GM21526 (cell line): ENCODE results near the gene THBS2.
"Not testable (repeated sequence)": the region's sequence is repeated elsewhere in the genome, so short reads cannot be mapped to it uniquely, and the experiment has no call there.

Experiments used
- ATAC-seq: cut with Tn5 transposase; IDR thresholded peaks from one replicate; pipeline ENCODE4 v1.9.1; 2021; ENCODE audit warnings: moderate library complexity; ENCODE audit not compliant: unreplicated experiment, low FRiP score

The THBS2 gene

GRCh38 chr6:169253337-169254238, at the start of gene THBS2:
TSS of gene THBS2 (minus strand) at chr6:169253846. CDS start at chr6:169250784, 3,062 bp downstream.
- ATAC-seq, result no peak

DNA sequence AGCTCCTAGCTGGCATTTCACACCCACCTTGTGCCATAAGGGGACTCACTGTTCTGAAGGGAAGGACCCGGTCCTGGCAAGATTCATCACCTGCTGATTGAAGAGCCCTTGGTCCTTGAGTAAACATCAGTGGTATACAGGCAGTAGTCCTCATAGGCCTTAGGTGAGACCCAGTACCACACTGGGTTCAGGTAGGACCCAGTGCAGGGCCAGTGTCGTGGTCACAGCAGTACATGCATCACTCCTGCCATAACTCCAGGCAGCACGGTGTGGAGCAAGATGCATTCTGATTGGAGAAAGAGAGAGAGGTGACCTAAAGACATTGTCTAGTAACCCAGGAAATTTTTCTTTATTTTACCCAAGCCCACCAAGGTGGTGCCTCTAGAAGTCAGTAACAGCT, 49.1 kb upstream of the THBS2 start:
- ATAC-seq, result no peak

DNA sequence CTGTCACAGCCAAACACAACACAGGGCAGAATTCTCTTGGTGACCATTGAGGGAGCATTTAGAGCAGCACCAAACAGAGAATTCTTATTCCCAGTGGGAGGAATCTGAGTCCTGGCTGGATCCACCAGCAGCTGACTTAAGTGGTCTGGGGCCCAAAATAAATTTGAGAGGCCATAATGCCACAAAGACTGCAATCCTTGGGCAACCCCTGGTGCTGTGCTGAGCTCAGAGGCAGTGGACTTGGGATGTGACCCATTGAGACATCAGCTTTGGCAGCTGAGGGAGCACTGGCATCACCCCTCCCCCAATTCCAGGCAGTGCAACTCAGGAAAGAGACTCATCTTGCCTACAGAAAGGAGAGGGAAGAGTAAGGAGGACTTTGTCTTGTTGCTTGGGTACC, 48.6 kb upstream of the THBS2 start:
- ATAC-seq, result no peak

DNA sequence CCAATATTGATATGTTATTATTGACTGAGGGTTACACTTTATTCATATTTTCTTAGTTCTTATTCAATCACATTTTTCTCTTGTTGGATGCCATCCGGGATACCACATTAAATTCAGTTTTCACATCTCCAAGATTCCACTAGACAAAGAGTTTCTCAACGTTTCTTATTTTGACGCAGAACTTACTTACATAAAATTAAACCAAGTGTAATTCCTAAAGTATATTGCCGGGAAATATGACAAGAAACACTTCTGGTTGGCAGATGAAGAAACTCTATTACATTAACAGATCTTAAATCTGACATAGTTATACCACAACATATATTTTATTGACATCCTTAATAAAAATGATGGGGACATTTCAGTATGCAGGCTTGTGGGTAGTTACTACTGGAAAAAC, 47.3 kb upstream of the THBS2 start:
- no peak for ATAC-seq

DNA sequence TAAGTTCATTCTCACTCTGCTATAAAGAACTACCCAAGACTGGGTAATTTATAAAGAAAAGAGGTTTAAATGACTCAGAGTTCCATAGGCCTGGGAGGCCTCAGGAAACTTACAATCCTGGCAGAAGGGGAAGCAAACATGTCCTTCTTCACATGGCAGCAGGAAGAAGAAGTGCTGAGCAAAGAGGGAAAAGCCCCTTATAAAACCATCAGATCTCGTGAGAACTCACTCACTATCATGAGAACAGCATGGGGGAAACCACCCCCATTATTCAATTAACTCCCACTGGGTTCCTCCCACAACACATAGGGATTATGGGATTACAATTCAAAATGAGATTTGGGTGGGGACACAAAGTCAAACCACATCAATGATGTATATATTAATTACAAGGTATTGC, 45.0 kb upstream of the THBS2 start:
- not testable (repeated sequence) for ATAC-seq

DNA sequence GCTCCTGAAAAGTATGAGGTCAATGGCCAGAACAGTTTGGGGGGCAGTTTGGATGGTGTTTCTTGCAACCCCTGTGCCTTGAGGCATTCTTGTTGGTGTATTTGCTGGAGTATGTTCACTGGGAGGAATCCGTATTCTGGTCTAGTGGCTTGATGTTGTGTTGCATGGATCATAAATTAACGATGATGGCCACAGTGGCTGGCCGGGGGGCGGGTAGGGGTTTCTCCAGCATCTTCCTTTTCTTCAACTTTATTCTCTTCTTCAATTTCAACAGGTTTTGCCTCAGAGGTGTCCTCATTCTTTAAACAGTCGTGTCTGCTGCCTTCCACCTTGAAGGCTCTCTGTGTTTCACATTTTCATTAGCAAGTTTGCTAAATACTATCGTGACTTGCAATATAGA, 43.0 kb upstream of the THBS2 start:
- ATAC-seq, result no peak

- no peak for ATAC-seq
Observed at GRCh38 chr6:169296170-169296569, 42.5 kb upstream of the THBS2 start.

- ATAC-seq, result no peak
Observed at GRCh38 chr6:169293196-169293595, 39.5 kb upstream of the THBS2 start.

DNA sequence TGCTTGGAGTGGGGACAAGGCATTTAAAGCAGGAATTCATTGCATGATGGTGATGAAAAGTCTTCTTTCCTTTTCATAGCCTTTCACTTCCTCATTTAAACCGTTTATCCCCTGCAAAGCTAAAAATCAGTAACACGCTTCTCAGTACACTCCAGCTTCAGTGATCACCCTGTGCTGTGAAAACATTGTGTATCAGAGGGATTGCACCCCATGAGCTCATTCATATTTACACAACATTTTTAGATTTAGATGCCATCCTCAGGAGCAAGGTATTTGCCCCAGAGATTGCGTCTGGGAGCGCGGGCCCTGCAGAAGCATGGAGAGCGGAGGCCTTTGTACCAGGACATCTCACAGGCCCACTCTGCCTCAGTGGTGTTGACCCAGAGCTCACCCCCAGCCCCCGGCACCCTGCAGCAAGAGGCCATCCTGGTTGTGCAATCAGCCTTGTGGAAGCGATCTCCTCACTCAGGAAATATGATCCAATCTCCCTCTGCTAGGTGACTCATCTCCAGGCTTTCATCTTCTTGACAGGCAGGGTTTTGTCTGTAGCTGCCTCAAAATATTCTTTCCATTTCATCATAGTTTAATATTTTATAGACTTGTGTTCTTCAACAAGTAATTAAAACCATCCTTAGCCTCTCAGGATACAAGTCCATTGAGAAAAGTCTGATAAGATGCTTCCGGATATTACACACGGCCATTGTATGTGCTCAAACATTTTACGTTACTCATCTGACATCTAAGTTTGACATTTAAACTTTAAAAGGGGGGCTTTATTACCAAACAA, 38.9 kb upstream of the THBS2 start:
- ATAC-seq, result no peak

DNA sequence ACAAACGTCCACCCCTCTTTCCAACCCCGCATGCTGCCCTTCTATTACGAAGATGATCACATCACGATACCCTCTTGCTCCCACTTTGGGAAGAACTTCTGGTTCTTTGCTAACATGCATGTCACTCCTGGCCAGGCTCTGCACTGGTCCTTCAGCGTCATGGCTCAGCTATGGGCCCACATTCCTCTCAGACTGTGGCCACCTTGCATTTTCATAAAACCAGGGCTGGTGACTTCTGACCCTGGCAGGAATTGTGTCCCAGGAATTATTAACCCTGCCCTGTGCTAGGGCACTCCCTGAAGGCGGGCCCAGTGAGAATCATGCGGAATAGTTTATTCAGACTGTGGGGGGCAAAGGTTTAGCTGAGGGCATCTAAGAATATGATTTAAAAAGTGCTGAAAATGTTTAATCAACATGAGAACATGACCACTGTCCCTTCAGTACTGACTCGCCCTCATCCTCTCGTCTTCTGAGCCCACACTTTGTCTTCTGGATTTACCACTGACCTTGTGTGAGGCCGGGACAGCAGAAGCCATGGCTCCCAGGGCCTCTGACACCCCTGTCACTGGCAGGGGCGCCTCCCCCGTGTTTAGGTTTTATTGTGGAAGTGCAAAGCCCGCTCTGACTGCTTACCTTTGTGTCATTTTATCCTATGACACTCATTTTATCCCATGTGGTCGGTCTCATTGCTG, 38.1 kb upstream of the THBS2 start:
- no peak for ATAC-seq

GRCh38 chr6:169291148-169291547, 37.5 kb upstream of the THBS2 start:
- no peak for ATAC-seq

- no peak for ATAC-seq
Observed at GRCh38 chr6:169289619-169290339, 36.1 kb upstream of the THBS2 start.

GRCh38 chr6:169289257-169289618, 35.6 kb upstream of the THBS2 start:
- no peak for ATAC-seq

GRCh38 chr6:169288591-169288990, 34.9 kb upstream of the THBS2 start:
- ATAC-seq, result no peak

GRCh38 chr6:169287675-169288074, 34.0 kb upstream of the THBS2 start:
- no peak for ATAC-seq

GRCh38 chr6:169286961-169287360, 33.3 kb upstream of the THBS2 start:
- ATAC-seq, result no peak

- no peak for ATAC-seq
Observed at GRCh38 chr6:169285165-169285564, 31.5 kb upstream of the THBS2 start.

- no peak for ATAC-seq
Observed at GRCh38 chr6:169283924-169284323, 30.3 kb upstream of the THBS2 start.

GRCh38 chr6:169282043-169282442, 28.4 kb upstream of the THBS2 start:
- ATAC-seq, result no peak

DNA sequence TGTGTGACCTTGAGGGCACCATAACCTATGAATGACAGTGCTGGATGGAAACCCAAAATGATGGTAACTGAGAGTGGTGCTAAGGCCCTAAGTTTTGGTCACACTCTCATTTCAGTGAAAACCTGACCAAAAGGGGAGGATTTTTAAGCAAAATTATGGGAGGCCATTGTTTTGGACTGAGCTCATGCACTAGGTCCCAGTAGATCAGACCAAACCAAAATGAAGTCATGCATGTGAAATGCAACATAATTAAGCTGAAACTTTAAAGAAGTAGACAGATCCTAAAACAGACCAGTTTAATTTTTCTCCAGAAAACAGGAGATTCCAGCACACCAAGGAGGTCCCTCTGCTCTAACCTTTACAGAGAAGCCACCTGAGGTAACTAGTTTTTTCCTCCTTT, 24.0 kb upstream of the THBS2 start:
- no peak for ATAC-seq

DNA sequence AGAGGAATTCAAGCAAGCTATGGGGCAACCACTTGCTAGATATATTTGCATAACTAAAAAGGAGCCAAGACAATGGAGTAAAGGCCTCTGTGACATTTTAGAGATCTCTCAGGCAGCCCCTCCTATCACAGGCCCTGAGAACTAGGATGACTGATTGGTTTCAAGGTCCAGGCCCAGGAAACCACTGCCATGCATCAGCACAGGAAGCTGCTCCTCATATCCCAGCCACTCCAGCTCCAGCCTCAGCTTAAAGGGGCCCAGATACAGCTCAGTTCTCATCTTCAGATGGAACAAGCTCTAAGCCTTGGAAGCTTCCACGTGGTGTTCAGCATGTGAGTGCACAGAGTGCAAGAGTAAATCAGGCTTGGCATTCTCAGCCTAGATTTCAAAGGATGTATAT, 21.1 kb upstream of the THBS2 start:
- ATAC-seq, result no peak
